Esophagus squamous epithelium (tissue), 4 donors: ENCODE data around the gene PLXDC2.

Experiments used
- POLR2A ChIP-seq, 4 donors: fragments of 450-650 bp; IDR thresholded peaks; one replicate each; pipeline ENCODE4 v1.6.1; 2017; ENCODE audit warnings: antibody characterized with exemption in 4 of 4, mild to moderate bottlenecking in 4 of 4, moderate library complexity in 3 of 4
- TF ChIP-seq, protein P1 (sequence below), 6 experiments: fragments of 450-650 bp in 4 of 6; fragments of 200-600 bp in 2 of 6; sonication (generic) in 2 of 6; IDR thresholded peaks; one replicate each; pipeline ENCODE4 v1.5.1; 2016 to 2019; ENCODE audit warnings: antibody characterized with exemption in 6 of 6, mild to moderate bottlenecking in 4 of 6, moderate library complexity in 4 of 6

DNA sequence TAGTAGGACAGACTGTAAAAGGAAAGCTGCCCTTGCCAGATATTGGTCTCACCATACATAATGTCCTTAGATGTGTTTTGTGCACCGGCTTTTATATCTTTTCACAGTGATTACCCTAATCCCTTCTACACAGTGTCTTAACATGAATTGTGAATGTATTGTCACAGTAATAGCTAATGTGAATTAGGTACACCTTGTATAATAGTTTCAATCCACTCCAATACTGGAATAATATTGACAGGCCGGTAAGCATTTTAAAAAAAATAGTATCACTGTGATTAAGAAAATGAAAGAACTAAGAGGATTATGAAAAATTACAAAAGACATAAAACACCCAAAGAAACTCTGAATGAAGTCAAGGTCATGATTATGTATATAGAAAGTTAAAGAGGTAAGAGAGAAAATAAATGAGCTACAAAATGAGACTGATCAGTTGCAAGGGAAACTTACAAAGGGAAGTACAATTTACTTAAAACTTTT lies 420.9 kb downstream of the PLXDC2 start:
- TF ChIP-seq, protein P1, sequence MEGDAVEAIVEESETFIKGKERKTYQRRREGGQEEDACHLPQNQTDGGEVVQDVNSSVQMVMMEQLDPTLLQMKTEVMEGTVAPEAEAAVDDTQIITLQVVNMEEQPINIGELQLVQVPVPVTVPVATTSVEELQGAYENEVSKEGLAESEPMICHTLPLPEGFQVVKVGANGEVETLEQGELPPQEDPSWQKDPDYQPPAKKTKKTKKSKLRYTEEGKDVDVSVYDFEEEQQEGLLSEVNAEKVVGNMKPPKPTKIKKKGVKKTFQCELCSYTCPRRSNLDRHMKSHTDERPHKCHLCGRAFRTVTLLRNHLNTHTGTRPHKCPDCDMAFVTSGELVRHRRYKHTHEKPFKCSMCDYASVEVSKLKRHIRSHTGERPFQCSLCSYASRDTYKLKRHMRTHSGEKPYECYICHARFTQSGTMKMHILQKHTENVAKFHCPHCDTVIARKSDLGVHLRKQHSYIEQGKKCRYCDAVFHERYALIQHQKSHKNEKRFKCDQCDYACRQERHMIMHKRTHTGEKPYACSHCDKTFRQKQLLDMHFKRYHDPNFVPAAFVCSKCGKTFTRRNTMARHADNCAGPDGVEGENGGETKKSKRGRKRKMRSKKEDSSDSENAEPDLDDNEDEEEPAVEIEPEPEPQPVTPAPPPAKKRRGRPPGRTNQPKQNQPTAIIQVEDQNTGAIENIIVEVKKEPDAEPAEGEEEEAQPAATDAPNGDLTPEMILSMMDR (IDR thresholded peaks at IDR 0.05): no peak
- no peak for TF ChIP-seq POLR2A (IDR thresholded peaks at IDR 0.05)
